Measurements from ENCODE around the gene IP6K3. TPM values are rescaled to one million over a fixed set of nuclear protein-coding genes. Genes with fewer than 3 reads are reported as not detected.

Gene IP6K3
- total RNA-seq, 2 donors from 2014 or later: 0.19 to 0.32 TPM

- DNase-seq (ENCODE audit: low spot score): no peak
- intact Hi-C loops (cut with DNase I): loop anchor here in 1 of 2 donors (10.0 kb wide), 1 partner anchor 389 kb away; no protein-coding TSS in a partner anchor
These were observed 18.7 kb upstream of the IP6K3 start for GRCh38 chr6:33765368-33765767.

GRCh38 chr6:33764036-33764435 is 17.3 kb upstream of the IP6K3 start:
- intact Hi-C loops (cut with DNase I): loop anchor here in 1 of 2 donors (10.0 kb wide), 1 partner anchor 391 kb away; no protein-coding TSS in a partner anchor

DNA sequence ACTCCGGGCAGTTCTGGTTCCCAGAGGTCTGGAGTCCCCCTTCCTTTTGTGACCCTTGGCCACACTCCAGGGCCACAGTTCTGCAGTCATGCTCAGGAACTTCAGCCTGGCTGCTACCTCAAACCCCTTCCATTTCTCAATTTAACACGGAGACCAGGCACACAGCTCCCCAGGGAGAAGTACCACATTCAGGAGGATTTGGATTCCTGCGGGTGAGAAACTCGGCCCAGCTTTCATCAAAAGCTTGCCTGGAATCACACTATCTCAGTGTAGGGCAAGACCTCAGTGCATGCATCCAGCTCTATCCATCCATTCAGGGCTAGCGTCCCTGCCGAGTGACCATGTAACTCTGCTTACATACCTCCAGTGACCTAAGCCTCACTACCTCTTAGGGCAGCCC is 16.8 kb upstream of the IP6K3 start:
- intact Hi-C loops (cut with DNase I): loop anchor here in 1 of 2 donors (10.0 kb wide), 1 partner anchor 391 kb away; no protein-coding TSS in a partner anchor
- no peak for DNase-seq (ENCODE audit: low spot score)

More at GRCh38 chr6:33764036-33764435, 17.3 kb upstream of the IP6K3 start:
- no peak for DNase-seq (ENCODE audit: low spot score)

DNA sequence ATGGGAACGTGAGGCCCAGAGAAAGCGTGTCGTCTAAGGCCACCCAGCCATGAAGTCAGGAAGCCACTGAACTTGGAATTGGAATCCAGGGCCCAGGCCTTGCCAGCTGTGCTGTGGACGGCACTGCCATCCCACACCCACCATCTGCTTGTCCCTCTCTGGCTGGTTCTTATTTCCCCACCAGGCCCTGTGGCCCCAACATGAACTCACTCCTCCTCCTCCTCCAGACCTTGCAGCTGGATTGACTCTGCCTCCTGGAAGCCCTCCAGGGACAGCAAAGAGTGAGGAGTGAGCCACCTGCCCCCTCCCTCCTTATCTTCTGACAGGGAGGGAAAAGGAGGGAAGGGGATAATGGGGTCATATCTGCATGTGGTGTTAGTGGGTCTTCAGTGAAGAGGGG is 16.0 kb upstream of the IP6K3 start:
- intact Hi-C loops (cut with DNase I): loop anchor here in 1 of 2 donors (10.0 kb wide), 1 partner anchor 392 kb away; no protein-coding TSS in a partner anchor

DNA sequence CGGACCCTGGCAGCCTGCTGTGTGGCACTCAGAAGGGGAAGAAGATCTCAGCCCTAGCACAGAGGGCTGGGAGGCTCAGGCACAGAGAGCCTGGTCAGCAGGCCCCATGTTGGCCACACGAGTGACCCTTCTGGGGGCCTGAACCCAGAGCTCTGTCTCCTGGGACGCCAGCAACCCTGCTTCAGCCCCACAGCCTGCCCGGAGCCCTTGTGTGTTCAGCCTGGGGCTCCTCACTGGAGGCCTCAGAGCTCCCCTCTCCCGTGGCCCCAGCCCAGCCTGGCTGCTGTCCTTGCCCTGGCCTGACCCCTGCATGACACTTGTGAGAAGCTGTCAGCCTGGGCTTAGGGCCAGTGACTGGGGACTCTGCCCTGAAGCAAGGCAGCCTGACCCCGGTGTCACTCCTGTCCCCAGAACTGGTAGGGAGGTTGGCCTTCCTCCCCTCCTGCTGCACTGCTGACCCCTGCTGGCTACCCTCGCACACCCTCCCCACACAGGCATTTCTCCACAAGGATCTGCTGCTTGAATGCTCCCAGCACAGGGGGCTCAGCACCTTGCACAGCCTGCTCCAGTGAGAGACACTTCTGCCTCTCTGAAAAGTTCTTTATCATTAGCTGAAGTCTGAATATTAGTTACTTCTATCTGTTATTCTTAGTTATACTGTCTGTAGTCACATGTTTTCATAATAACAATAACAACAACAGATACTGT is 15.4 kb upstream of the IP6K3 start:
- intact Hi-C loops (cut with DNase I): loop anchor here in 1 of 2 donors (10.0 kb wide), 1 partner anchor 393 kb away; no protein-coding TSS in a partner anchor
- no peak for DNase-seq (ENCODE audit: low spot score)

More for the DNA sequence above, 16.0 kb upstream of the IP6K3 start:
- DNase-seq (ENCODE audit: low spot score): no peak

DNA sequence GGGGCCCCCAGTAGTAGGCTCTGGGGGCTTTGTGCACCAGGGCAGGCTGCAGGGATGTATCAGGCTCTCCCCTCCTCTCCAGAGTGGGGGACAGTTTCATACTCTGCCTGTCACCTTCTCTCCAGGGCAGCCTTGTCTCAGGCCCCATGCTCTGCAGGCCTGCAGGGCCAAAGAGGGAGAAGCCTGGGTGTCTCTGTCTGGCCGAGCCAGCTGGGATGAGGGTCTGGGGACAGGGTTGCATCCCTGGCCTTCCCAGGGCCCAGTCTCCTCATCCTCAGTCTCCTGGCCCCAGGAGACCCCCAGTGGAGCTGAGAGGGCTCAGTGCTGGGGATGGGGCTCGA is 14.8 kb upstream of the IP6K3 start:
- no peak for DNase-seq (ENCODE audit: low spot score)

GRCh38 chr6:33759887-33760629 is 13.4 kb upstream of the IP6K3 start:
- intact Hi-C loops (cut with DNase I): loop anchor here in 1 of 2 donors (10.0 kb wide), 1 partner anchor 395 kb away; no protein-coding TSS in a partner anchor
- DNase-seq (ENCODE audit: low spot score): no peak

More for the DNA sequence above, 14.8 kb upstream of the IP6K3 start:
- intact Hi-C loops (cut with DNase I): loop anchor here in 1 of 2 donors (10.0 kb wide), 1 partner anchor 393 kb away; no protein-coding TSS in a partner anchor

- DNase-seq (ENCODE audit: low spot score): no peak
- intact Hi-C loops (cut with DNase I): no loop called here
These were observed 12.1 kb upstream of the IP6K3 start for GRCh38 chr6:33758815-33759216.

DNA sequence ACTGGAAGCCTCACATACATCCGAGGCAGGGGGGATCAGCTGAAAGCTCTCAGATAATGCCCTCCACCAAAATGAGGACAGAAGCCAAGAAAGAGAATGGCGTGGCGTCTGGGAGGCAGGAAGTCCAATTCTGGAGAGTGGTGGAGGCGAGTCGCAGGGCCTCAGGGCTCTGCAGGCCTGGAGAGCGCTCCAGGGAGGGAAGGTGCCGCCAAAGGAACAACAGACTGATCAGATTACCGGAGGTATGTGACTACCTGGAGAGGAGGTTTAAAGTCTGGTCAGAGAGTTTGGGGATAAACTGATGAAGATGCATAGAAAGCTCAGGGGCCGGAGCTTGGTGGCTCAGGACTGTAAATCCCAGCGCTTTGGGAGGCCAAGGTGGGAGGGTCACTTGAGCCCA is 11.2 kb upstream of the IP6K3 start:
- intact Hi-C loops (cut with DNase I): no loop called here
- DNase-seq (ENCODE audit: low spot score): no peak

- intact Hi-C loops (cut with DNase I): no loop called here
- no peak for DNase-seq (ENCODE audit: low spot score)
These were observed 10.4 kb upstream of the IP6K3 start for GRCh38 chr6:33757113-33757512.

DNA sequence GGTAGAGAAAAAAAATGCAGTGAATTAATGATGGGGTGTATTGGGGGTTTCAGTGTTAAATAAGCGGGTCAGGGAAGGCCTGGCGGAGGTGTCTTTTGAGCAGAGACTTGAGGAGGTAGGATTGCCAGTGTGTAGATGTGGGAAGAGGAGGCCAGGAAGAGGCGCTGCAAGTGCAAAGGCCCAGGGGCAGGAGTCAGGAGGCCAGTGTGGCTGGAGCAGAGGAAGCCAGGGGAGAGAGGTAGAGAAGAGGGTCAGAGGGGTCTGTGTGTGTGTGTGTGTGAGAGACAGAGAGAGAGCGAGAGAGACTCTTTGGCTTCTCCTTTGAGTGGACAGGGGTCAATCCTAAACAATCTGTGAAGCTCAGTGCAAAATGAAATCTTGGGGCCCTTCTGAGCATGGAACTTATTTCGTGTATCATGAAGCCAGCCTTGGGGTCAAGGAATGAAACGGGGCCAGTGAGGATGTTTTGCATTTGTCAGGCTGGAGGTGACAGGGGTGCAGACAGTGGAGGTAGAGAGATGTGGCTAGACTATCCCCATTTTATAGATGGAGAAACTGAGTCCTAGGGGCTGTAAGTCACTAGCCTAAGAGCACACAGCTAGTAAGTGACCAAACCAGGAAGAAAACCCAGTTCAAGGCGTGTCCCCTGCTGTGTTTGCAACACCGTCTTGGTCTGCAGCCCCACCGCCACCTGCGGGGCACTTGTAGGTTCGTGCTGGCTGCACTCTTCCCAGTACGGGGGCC is 9.7 kb upstream of the IP6K3 start:
- intact Hi-C loops (cut with DNase I): no loop called here
- no peak for DNase-seq (ENCODE audit: low spot score)

DNA sequence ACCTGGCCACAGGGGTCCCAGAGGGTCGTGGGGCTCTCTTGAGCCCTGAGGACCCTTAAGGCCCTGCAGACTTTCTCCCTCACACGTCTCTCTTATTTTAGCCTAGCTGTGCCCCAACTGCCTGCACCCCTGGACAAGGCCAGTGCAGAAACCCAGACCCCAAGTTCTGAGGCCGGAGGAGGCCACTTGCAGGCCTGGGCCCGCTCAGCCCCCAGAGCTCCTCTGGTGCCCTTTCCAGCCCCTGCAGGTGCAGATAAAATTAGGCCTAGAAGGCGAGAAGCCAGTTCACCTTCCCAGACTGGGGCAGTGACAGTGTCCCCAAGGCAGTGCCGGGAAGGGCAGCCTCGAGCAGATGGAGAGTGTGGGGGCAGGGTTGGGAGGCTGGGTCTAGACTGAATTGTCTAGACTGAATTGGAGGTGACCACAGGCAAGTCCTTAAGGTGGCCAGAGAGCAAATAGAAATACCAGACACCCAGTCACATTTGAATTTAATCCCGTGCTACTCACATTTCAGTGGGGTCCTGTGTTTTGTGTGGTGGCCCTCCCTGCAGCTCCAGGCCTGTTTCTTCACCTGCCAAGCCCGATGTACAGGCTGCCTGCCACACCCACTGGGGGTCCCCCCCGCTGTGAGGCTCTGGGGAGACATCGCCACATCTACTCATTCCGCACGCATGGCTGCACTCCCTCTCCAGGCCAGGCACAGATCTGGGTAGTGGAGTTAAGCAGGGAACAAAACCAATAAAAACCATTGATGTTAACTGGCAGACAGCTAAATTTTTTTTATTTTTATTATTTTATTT is 8.6 kb upstream of the IP6K3 start:
- no peak for DNase-seq (ENCODE audit: low spot score)
- intact Hi-C loops (cut with DNase I): no loop called here

DNA sequence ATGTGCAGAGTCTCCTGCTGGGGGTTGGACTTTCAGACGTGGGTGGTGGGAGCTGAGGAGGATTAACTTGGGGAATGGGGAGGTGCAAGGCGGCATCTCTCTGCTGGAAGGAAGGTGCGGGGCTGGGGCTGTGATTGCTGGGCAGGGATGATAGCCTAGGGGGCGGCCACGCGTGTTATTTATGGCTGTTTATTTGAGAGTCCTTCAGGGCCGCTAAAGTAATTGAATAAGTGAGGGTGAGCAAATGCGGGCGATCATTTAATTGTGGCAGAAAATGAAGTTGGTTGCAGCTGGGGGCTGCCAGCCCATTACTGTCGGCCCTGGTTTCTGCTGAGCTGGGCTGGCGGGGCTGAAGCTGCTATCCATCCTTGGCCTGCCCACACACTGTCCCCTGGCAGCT is 7.5 kb upstream of the IP6K3 start:
- intact Hi-C loops (cut with DNase I): no loop called here
- no peak for DNase-seq (ENCODE audit: low spot score)

GRCh38 chr6:33752646-33753015 is 5.9 kb upstream of the IP6K3 start:
- intact Hi-C loops (cut with DNase I): loop anchor here in 1 of 2 donors (1.0 kb wide), 1 partner anchor 25 kb away; no protein-coding TSS in a partner anchor
- DNase-seq (ENCODE audit: low spot score): no peak

DNA sequence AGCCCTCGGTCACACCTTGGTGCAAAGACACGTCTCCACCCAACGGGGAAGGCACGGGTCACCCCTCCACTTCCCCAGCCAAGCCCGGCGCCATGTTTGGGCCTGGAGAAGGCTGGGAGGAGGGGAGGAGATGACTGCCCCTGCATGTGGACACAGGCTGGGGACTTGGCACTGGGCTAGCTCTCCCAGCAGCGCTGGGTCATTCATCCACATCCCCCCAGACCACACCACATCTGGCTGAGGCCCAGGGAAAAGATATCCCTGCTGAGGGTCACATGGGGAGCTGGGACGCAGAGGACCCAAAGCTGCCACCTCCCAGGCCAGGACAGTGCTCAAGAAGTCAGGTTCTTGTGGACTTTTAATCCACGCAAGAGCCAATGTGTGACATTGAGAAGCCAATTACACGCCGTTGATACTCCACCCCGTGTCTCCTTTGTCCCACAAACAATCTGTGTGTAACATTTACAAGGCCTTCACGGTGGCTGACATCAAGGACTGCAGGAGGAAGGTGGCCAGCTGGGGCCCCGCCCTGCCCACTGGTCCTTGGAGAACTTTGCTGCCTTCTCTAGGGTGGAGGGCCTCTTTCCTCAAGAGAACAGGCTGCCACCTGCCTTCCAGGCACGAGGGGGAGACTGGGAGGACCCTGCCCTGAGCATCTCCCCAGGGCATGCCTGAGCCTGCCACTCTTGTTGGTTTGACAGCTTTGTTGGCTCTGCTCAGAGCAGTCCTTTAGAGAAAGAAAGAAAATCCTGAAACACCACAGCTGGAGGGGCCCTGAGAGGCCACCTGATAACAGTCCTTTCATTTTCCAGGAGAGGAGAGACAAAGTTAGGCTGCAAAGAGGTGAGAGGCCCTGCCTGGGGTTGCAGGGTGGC is 5.3 kb upstream of the IP6K3 start:
- intact Hi-C loops (cut with DNase I): loop anchor here in 1 of 2 donors (1.0 kb wide), 1 partner anchor 25 kb away; no protein-coding TSS in a partner anchor
- DNase-seq (ENCODE audit: low spot score): no peak

- DNase-seq (ENCODE audit: low spot score): no peak
- intact Hi-C loops (cut with DNase I): no loop called here
These were observed 3.7 kb upstream of the IP6K3 start for GRCh38 chr6:33750244-33750991.

DNA sequence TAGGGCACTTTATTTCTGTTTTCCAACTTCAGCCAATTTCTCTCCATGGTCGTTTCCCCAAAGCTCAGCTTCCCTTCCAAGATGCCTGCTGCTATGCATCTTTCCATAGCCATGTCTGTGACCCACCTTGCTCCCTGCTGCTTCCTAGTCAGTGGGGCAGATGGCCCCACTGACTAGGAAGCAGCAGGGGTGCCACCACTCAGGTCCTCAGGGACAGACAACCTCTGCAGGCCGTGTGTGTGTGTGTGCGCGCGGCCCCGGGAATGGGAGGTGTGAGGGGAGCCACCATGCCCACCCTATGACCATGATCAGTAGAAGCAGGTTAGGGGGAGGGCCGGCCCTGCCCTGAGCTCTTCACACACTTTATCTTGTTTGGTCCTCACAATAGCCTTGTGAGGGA is 2.7 kb upstream of the IP6K3 start:
- intact Hi-C loops (cut with DNase I): no loop called here
- DNase-seq (ENCODE audit: low spot score): no peak

Data from posterior vena cava (tissue), 2 donors.